Measurements from ENCODE around the gene ATP8B3. TPM values are rescaled to one million over a fixed set of nuclear protein-coding genes. Genes with fewer than 3 reads are reported as not detected.

ATP8B3 gene
- total and polyA plus RNA-seq, 2 donors (not counting 1 experiment from before 2014, with no cell fraction given), result 2.3 to 3.0 TPM

DNA sequence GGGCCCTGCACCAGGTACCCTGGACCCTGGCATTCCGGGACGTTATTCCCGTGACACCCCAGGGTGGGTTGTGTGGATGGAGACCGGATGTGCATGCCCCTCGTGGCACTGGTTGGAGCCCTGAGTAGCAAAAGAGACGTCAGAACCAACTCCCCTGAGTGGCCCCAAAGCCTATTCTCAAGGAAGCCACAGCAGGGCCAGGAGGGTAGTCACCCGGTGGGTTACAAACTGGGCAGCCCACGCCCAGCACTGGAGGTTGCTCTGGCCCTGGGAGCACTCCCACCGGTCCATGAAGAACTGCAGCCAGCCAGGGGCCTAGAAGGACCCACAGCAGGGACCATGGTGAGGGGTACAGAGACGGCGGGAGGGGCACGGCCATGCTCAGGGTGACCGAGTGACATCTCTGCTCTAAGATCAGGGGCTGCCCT is 43.8 kb upstream of the ATP8B3 start:
- no peak for TF ChIP-seq EZH2 (IDR thresholded peaks at IDR 0.05; ENCODE audit: low read length, missing control alignments)
- TF ChIP-seq, protein P1, sequence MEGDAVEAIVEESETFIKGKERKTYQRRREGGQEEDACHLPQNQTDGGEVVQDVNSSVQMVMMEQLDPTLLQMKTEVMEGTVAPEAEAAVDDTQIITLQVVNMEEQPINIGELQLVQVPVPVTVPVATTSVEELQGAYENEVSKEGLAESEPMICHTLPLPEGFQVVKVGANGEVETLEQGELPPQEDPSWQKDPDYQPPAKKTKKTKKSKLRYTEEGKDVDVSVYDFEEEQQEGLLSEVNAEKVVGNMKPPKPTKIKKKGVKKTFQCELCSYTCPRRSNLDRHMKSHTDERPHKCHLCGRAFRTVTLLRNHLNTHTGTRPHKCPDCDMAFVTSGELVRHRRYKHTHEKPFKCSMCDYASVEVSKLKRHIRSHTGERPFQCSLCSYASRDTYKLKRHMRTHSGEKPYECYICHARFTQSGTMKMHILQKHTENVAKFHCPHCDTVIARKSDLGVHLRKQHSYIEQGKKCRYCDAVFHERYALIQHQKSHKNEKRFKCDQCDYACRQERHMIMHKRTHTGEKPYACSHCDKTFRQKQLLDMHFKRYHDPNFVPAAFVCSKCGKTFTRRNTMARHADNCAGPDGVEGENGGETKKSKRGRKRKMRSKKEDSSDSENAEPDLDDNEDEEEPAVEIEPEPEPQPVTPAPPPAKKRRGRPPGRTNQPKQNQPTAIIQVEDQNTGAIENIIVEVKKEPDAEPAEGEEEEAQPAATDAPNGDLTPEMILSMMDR (conservative IDR thresholded peaks at IDR 0.05 in 1 of 2, IDR thresholded peaks at IDR 0.05 in 1 of 2; ENCODE audit: low read depth in 1 of 2, low read length in 2 of 2), result no peak
- H3K27ac ChIP-seq (ENCODE audit: insufficient read depth, low read length), result peak overlapping the region; percentile 92
- no peak for DNase-seq (ENCODE audit: low read depth in 2 of 2)
- H3K27me3 ChIP-seq (ENCODE audit: control insufficient read depth, insufficient read depth, low read length), result no peaks in the 10 kb centered on the region
- H3K4me1 ChIP-seq (ENCODE audit: control insufficient read depth, extremely low read depth, insufficient read depth, low read length), result peaks cover 48% of the 10 kb centered on the region
- no peak overlapping the region for H2AFZ ChIP-seq (ENCODE audit: low read length)
- peak overlapping the region; percentile 85 for H3K4me2 ChIP-seq (ENCODE audit: extremely low read depth, insufficient read depth, low read length)
- no peaks in the 10 kb centered on the region for H4K20me1 ChIP-seq (ENCODE audit: control insufficient read depth, extremely low read depth, insufficient read depth, low read length)
- H3K9me3 ChIP-seq (ENCODE audit: control insufficient read depth, insufficient read depth, low read depth, low read length), result no peaks in the 10 kb centered on the region
- no peaks in the 10 kb centered on the region for H3K36me3 ChIP-seq (ENCODE audit: control insufficient read depth, insufficient read depth, low read length)
- peak overlapping the region; percentile 26 to 48 (median 36) for H3K4me3 ChIP-seq (replicated peaks in 1 of 4; ENCODE audit: control extremely low read depth in 1 of 4, insufficient read depth in 1 of 4, low read depth in 3 of 4, low read length in 4 of 4)
- peak overlapping the region; percentile 65 for H3K9ac ChIP-seq (ENCODE audit: insufficient read depth, low read length)
- H3K79me2 ChIP-seq (ENCODE audit: control insufficient read depth, insufficient read depth, low read length), result peaks cover 70% of the 10 kb centered on the region

DNA sequence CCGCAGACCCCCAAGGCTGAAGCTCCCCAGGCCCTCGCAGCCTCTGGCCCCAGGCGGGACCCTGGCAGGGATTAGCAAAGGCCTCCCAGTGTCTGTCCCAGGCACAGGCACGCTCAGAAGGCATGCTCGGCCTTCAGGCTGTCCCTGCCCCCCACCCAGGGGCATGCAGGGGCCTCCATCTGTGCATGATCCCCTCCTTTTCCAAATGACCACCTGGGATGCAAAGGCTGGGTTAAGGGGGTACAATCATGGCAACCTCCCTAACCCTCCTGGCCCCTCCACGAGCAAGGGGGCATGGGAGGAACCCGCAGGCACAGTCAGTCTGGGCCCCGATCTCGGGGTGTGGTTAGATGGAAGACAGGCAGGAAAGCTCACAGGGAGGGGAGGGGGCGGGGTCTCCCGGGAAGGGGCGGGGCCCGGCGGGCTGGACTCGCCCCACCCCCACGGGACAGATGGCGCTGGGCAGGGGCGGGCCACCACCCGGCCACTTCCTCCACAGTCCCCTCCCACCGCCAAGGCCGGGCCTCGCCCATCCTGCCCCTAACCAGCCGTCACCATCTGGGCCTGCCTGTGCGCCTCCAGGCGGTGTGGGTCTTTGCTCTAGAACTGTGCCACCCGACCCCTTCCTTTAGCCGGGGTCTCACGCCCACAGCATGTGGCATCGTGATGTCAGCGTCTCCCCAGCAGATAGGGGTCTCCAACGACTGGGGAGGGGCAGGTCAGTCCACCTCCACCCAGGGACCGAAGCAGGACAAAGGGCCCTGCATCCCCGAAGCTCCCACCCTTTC is 43.2 kb upstream of the ATP8B3 start:
- Histone ChIP-seq H3K9me3 (ENCODE audit: control insufficient read depth, insufficient read depth, low read depth, low read length) (no peaks in the 10 kb centered on the region), H3K79me2 (ENCODE audit: control insufficient read depth, insufficient read depth, low read length) (peaks cover 64% of the 10 kb centered on the region), H2AFZ (ENCODE audit: low read length) (no peak overlapping the region), H3K9ac (ENCODE audit: insufficient read depth, low read length) (peak overlapping the region; percentile 65), H3K27me3 (ENCODE audit: control insufficient read depth, insufficient read depth, low read length) (no peaks in the 10 kb centered on the region), H3K4me2 (ENCODE audit: extremely low read depth, insufficient read depth, low read length) (peak overlapping the region; percentile 85), H3K27ac (ENCODE audit: insufficient read depth, low read length) (peak overlapping the region; percentile 92), H3K4me3 (replicated peaks in 1 of 4; ENCODE audit: control extremely low read depth in 1 of 4, insufficient read depth in 1 of 4, low read depth in 3 of 4, low read length in 4 of 4) (peak overlapping the region; percentile 26 to 48 (median 36)), H3K36me3 (ENCODE audit: control insufficient read depth, insufficient read depth, low read length) (no peaks in the 10 kb centered on the region), H3K4me1 (ENCODE audit: control insufficient read depth, extremely low read depth, insufficient read depth, low read length) (peaks cover 42% of the 10 kb centered on the region), H4K20me1 (ENCODE audit: control insufficient read depth, extremely low read depth, insufficient read depth, low read length) (no peaks in the 10 kb centered on the region)
- TF ChIP-seq, protein P1 (conservative IDR thresholded peaks at IDR 0.05 in 1 of 2, IDR thresholded peaks at IDR 0.05 in 1 of 2; ENCODE audit: low read depth in 1 of 2, low read length in 2 of 2), result no peak
- TF ChIP-seq EZH2 (IDR thresholded peaks at IDR 0.05; ENCODE audit: low read length, missing control alignments), result no peak
- peak; percentile 65 to 91 for DNase-seq (ENCODE audit: low read depth in 2 of 2)

DNA sequence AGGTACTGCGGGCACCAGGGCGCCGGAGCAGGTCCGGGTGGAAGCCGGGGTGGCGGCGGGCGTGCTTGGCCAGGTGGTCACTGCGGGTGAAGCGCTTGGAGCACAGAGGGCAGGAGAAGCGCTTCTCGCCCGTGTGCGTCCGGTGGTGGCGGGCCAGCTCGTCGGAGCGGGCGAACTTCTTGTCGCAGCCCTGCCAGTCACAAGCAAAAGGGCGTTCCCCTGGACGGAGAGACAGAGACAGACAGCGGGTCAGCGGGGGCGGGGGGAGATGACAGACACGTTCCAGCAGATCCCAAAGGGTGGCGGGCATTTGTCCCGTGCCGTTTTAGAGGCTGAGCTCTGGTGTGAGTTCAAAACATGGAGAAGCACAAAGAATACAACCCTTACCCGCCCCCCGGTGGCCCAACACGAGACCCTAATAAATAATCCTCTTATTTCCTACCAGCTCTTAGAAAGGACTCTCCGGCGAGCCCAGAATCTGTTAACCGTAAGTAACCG is 42.5 kb upstream of the ATP8B3 start:
- Histone ChIP-seq H3K9me3 (ENCODE audit: control insufficient read depth, insufficient read depth, low read depth, low read length) (no peaks in the 10 kb centered on the region), H3K9ac (ENCODE audit: insufficient read depth, low read length) (peak overlapping the region; percentile 23), H3K36me3 (ENCODE audit: control insufficient read depth, insufficient read depth, low read length) (no peaks in the 10 kb centered on the region), H2AFZ (ENCODE audit: low read length) (no peak overlapping the region), H3K4me2 (ENCODE audit: extremely low read depth, insufficient read depth, low read length) (no peak overlapping the region), H3K27ac (ENCODE audit: insufficient read depth, low read length) (peak overlapping the region; percentile 40), H4K20me1 (ENCODE audit: control insufficient read depth, extremely low read depth, insufficient read depth, low read length) (no peaks in the 10 kb centered on the region), H3K27me3 (ENCODE audit: control insufficient read depth, insufficient read depth, low read length) (no peaks in the 10 kb centered on the region), H3K4me1 (ENCODE audit: control insufficient read depth, extremely low read depth, insufficient read depth, low read length) (peaks cover 38% of the 10 kb centered on the region), H3K79me2 (ENCODE audit: control insufficient read depth, insufficient read depth, low read length) (peaks cover 58% of the 10 kb centered on the region), H3K4me3 (replicated peaks in 1 of 4; ENCODE audit: control extremely low read depth in 1 of 4, insufficient read depth in 1 of 4, low read depth in 3 of 4, low read length in 4 of 4) (peak overlapping the region in 1 of 4 experiments; percentile 35)
- TF ChIP-seq, protein P1 (conservative IDR thresholded peaks at IDR 0.05 in 1 of 2, IDR thresholded peaks at IDR 0.05 in 1 of 2; ENCODE audit: low read depth in 1 of 2, low read length in 2 of 2), result no peak
- TF ChIP-seq EZH2 (IDR thresholded peaks at IDR 0.05; ENCODE audit: low read length, missing control alignments), result no peak
- no peak for DNase-seq (ENCODE audit: low read depth in 2 of 2)

Data from fibroblast of lung (primary cell).